A549 (cell line): Measurements from ENCODE around the gene SLC13A2. TPM values are rescaled to one million over a fixed set of nuclear protein-coding genes. Genes with fewer than 3 reads are reported as not detected.

Source experiments
- ATAC-seq, 2 experiments: fragments of 200-7000 bp in 1 of 2; fragments of >200 bp in 1 of 2; cut with Nextera tagmentation in 1 of 2; cut with Tn5 transposase in 1 of 2; 3 replicates each; pipeline versions ENCODE4 v1.8.0 to v1.9.1; 2018 to 2020; ENCODE audit warnings: mild to moderate bottlenecking in 1 of 2, moderate library complexity in 1 of 2
- CTCF ChIA-PET: fragments of 300-600 bp; sonication (Branson Sonifier 250); formaldehyde crosslinking; extraction: SDS; loops from one replicate; lab custom pipeline; 2021; ENCODE audit warnings: antibody characterized with exemption, inconsistent platforms; lab: Yijun Ruan, JAX
- POLR2A ChIA-PET: fragments of 350-600 bp; formaldehyde crosslinking; extraction: SDS; loops from one replicate; lab custom pipeline; 2021; ENCODE audit warnings: antibody characterized with exemption, inconsistent platforms; lab: Yijun Ruan, JAX
- DNase-seq, 2 experiments: peaks; one replicate each; pipeline versions ENCODE4 v3.0.0 to v3.0.0-alpha.2; 2011 to 2016; ENCODE audit warnings: low read depth in 1 of 2, low spot score in 1 of 2
- FAIRE-seq: peaks from 2 replicates; lab custom pipeline; 2011; peaks lifted over from hg19 to GRCh38; lab: Jason Lieb, UNC
- H3K27ac ChIP-seq, 2 experiments: fragments of >200 bp; sonication (Bioruptor Twin); formaldehyde crosslinking; 3 replicates each; pipeline ENCODE4 v1.5.1; 2016 to 2017
- H3K4me1 ChIP-seq: fragments of >200 bp; sonication (Bioruptor Twin); formaldehyde crosslinking; 3 replicates; pipeline ENCODE4 v1.6.1; 2016
- H3K4me2 ChIP-seq: fragments of >200 bp; sonication (Bioruptor Twin); formaldehyde crosslinking; 3 replicates; pipeline ENCODE4 v1.6.1; 2016
- H3K4me3 ChIP-seq: fragments of >200 bp; sonication (Bioruptor Twin); formaldehyde crosslinking; 3 replicates; pipeline ENCODE4 v1.5.1; 2016
- H3K9me3 ChIP-seq: fragments of >200 bp; sonication (Bioruptor Twin); formaldehyde crosslinking; 3 replicates; pipeline ENCODE4 v1.6.1; 2016
- CBX2 ChIP-seq: fragments of 200-600 bp; sonication (generic); IDR thresholded peaks from 2 replicates; pipeline ENCODE4 v1.6.1; 2016; ENCODE audit warnings: low read depth, mild to moderate bottlenecking, borderline replicate concordance
- CHD2 ChIP-seq: fragments of 150-350 bp; IDR thresholded peaks from 2 replicates; pipeline ENCODE4 v1.6.1; 2014; ENCODE audit warnings: low read length; ENCODE audit not compliant: partially characterized antibody
- CHD4 ChIP-seq: fragments of 200-600 bp; sonication (generic); IDR thresholded peaks from 2 replicates; pipeline ENCODE4 v1.6.1; 2016; ENCODE audit warnings: antibody characterized with exemption, mild to moderate bottlenecking, borderline replicate concordance
- EHF ChIP-seq: fragments of 250-450 bp; sonication (Bioruptor Pico); IDR thresholded peaks from 2 replicates; pipeline ENCODE4 v1.5.0; 2020; ENCODE audit warnings: mild to moderate bottlenecking
- ESRRA ChIP-seq: fragments of 150-350 bp; IDR thresholded peaks from 2 replicates; pipeline ENCODE4 v1.6.1; 2014; ENCODE audit warnings: mild to moderate bottlenecking, low read length, borderline replicate concordance
- GATA3 ChIP-seq: IDR thresholded peaks from 2 replicates; pipeline ENCODE4 v1.6.1; 2012; ENCODE audit warnings: borderline replicate concordance
- HDAC2 ChIP-seq: fragments of 200-600 bp; sonication (generic); IDR thresholded peaks from 2 replicates; pipeline ENCODE4 v1.6.1; 2016
- HOXA7 ChIP-seq: fragments of 250-450 bp; sonication (Bioruptor Pico); IDR thresholded peaks from 2 replicates; pipeline ENCODE4 v1.5.0; 2020; ENCODE audit warnings: mild to moderate bottlenecking, moderate library complexity
- JUN ChIP-seq, 2 experiments: fragments of >200 bp; sonication (Bioruptor Twin); formaldehyde crosslinking; IDR thresholded peaks; 2 replicates in 1 of 2; 3 replicates in 1 of 2; pipeline ENCODE4 v1.6.1; 2016 to 2017
- MAFK ChIP-seq: fragments of 450-650 bp; IDR thresholded peaks from 2 replicates; pipeline ENCODE4 v1.6.1; 2014; ENCODE audit not compliant: partially characterized antibody
- NPAS2 ChIP-seq: fragments of 250-450 bp; sonication (Bioruptor Pico); IDR thresholded peaks from 2 replicates; pipeline ENCODE4 v1.8.0; 2022; ENCODE audit warnings: mild to moderate bottlenecking, moderate library complexity, borderline replicate concordance
- POLR2AphosphoS2 ChIP-seq: conservative IDR thresholded peaks from 2 replicates; pipeline ENCODE4 v1.6.1; 2012; ENCODE audit warnings: low read length, improper control_type of control experiment, inconsistent platforms
- RAD21 ChIP-seq, 2 experiments: fragments of >200 bp in 1 of 2; sonication (Bioruptor Twin) in 1 of 2; formaldehyde crosslinking in 1 of 2; IDR thresholded peaks in 1 of 2; conservative IDR thresholded peaks in 1 of 2; 2 replicates in 1 of 2; 3 replicates in 1 of 2; pipeline ENCODE4 v1.6.1; 2012 to 2018; ENCODE audit warnings: inconsistent platforms in 1 of 2
- RFX5 ChIP-seq: fragments of 450-650 bp; IDR thresholded peaks from 2 replicates; pipeline ENCODE4 v1.7.1; 2014; ENCODE audit warnings: antibody characterized with exemption, mild to moderate bottlenecking, moderate library complexity
- RNF2 ChIP-seq: fragments of 200-600 bp; sonication (generic); IDR thresholded peaks from 2 replicates; pipeline ENCODE4 v1.6.1; 2016; ENCODE audit warnings: low read depth, mild to moderate bottlenecking, antibody characterized with exemption, moderate library complexity, borderline replicate concordance
- TP53 ChIP-seq: fragments of 250-450 bp; sonication (Bioruptor Pico); IDR thresholded peaks from 2 replicates; pipeline ENCODE4 v1.5.0; 2021; ENCODE audit warnings: mild to moderate bottlenecking, moderate library complexity
- ZC3H11A ChIP-seq: fragments of 450-650 bp; IDR thresholded peaks from 2 replicates; pipeline ENCODE4 v1.6.1; 2014; ENCODE audit warnings: antibody characterized with exemption, mild to moderate bottlenecking
- WGBS: methylation state at CpG from one replicate; pipeline ENCODE4 v1.1.6; 2017; ENCODE audit errors: missing lambda C conversion rate; 5-methylcytosine and 5-hydroxymethylcytosine counted together
- polyA plus RNA-seq, 4 experiments: library from polyadenylated mRNA; depleted of rRNA in 3 of 4; stranded (reverse); fragments of >200 nt; fragmentation: RNase III in 1 of 4; extraction: RNeasy Plus Mini Kit Qiagen cat#74134 plus additional on column Dnase treatment in 1 of 4; gene quantifications; 2 replicates in 3 of 4; 3 replicates in 1 of 4; pipeline ENCODE4 v1.2.3, GENCODE V29; 2011 to 2017
- TF ChIP-seq, protein P1 (sequence below): IDR thresholded peaks from 2 replicates; pipeline ENCODE4 v1.6.1; 2012; ENCODE audit warnings: low read depth, borderline replicate concordance
- TF ChIP-seq, protein P2 (sequence below): IDR thresholded peaks from 2 replicates; pipeline ENCODE4 v1.6.1; 2012
- TF ChIP-seq, protein P3 (sequence below): fragments of 200-600 bp; sonication (generic); IDR thresholded peaks from 2 replicates; pipeline ENCODE4 v1.6.1; 2016; ENCODE audit warnings: antibody characterized with exemption, mild to moderate bottlenecking, moderate library complexity
- TF ChIP-seq, protein P4 (sequence below): fragments of >200 bp; sonication (Bioruptor Twin); formaldehyde crosslinking; IDR thresholded peaks from 3 replicates; pipeline ENCODE4 v1.6.1; 2016
- TF ChIP-seq, protein P5 (sequence below): fragments of 150-350 bp; IDR thresholded peaks from 2 replicates; pipeline ENCODE4 v1.6.1; 2014; ENCODE audit warnings: low read depth, mild to moderate bottlenecking, low read length
- TF ChIP-seq, protein P6 (sequence below): fragments of 450-650 bp; IDR thresholded peaks from 2 replicates; pipeline ENCODE4 v1.6.1; 2014; ENCODE audit warnings: antibody characterized with exemption

Gene SLC13A2
- polyA plus RNA-seq, 2 of the 4 experiments (the other 2 are of a cell fraction) = 0.06 TPM; not detected in 1

DNA sequence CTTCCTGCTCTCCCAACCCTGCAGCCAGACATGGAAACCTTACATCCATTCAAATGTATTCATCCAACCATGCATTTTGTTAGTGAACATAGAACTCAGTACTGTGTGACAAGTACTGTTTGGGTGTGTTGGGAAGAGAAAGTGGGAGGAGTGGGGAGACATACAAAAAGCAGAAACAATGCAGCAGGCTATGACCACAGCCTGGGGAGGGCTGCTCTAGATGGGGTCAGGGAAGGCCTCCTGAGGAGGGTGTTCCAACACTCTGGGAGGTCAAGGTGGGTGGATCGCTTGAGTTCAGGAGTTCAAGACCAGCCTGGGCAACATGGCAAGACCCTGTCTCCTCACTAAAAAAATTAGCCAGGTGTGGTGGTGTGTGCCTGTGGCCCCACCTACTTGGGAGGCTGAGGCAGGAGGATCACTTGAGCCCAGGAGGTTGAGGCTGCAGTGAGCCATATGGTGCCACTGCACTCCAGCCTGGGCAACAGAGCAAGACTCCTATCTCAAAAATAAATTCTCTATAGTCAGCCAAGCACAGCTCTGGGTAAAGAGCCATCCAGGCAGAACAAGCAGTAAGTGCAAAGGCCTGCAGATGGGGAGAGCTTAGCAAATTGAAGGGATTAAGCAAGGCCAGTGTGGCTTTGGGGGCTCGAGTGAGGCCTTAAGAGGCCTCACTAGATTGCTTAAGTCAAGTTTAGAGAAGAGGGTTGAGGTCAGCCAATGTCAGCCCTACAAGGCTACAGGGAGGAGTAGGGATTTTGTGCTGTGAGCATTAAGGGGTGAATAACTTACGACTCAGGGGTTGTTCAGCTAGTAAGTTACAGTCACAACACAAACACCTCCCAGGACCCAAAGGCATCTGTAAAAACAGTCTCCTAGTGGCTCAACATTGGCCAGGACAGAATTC, 5.5 kb downstream of the SLC13A2 start:
- ATAC-seq = no peak
- no peak for DNase-seq
- ChIA-PET CTCF (interaction anchor here (1.3 to 7.7 kb wide), 3 partner anchors 15 to 61 kb away, joined by 3 to 47 read pairs (median 5); no protein-coding TSS in a partner anchor), POLR2A (no interaction called here)
- no peaks in the 10 kb centered on the region for H3K9me3 ChIP-seq
- FAIRE-seq = no peak
- 59% methylated on average over 3 of the region's 3 CpGs for WGBS
- H3K4me3 ChIP-seq = no peak overlapping the region
- no peak overlapping the region for H3K27ac ChIP-seq
- H3K4me2 ChIP-seq = no peak overlapping the region
- no peak for TF ChIP-seq CHD2
- TF ChIP-seq HOXA7 (CRISPR knock-in tag) = no peak
- TF ChIP-seq CBX2 = no peak
- no peak for TF ChIP-seq ZC3H11A
- no peak for TF ChIP-seq NPAS2 (CRISPR knock-in tag)
- TF ChIP-seq, protein P1, sequence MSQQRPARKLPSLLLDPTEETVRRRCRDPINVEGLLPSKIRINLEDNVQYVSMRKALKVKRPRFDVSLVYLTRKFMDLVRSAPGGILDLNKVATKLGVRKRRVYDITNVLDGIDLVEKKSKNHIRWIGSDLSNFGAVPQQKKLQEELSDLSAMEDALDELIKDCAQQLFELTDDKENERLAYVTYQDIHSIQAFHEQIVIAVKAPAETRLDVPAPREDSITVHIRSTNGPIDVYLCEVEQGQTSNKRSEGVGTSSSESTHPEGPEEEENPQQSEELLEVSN = no peak
- no peak for TF ChIP-seq HDAC2
- no peak for TF ChIP-seq RFX5
- TF ChIP-seq, protein P2, sequence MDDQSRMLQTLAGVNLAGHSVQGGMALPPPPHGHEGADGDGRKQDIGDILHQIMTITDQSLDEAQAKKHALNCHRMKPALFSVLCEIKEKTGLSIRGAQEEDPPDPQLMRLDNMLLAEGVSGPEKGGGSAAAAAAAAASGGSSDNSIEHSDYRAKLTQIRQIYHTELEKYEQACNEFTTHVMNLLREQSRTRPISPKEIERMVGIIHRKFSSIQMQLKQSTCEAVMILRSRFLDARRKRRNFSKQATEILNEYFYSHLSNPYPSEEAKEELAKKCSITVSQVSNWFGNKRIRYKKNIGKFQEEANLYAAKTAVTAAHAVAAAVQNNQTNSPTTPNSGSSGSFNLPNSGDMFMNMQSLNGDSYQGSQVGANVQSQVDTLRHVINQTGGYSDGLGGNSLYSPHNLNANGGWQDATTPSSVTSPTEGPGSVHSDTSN = no peak
- TF ChIP-seq, protein P3, sequence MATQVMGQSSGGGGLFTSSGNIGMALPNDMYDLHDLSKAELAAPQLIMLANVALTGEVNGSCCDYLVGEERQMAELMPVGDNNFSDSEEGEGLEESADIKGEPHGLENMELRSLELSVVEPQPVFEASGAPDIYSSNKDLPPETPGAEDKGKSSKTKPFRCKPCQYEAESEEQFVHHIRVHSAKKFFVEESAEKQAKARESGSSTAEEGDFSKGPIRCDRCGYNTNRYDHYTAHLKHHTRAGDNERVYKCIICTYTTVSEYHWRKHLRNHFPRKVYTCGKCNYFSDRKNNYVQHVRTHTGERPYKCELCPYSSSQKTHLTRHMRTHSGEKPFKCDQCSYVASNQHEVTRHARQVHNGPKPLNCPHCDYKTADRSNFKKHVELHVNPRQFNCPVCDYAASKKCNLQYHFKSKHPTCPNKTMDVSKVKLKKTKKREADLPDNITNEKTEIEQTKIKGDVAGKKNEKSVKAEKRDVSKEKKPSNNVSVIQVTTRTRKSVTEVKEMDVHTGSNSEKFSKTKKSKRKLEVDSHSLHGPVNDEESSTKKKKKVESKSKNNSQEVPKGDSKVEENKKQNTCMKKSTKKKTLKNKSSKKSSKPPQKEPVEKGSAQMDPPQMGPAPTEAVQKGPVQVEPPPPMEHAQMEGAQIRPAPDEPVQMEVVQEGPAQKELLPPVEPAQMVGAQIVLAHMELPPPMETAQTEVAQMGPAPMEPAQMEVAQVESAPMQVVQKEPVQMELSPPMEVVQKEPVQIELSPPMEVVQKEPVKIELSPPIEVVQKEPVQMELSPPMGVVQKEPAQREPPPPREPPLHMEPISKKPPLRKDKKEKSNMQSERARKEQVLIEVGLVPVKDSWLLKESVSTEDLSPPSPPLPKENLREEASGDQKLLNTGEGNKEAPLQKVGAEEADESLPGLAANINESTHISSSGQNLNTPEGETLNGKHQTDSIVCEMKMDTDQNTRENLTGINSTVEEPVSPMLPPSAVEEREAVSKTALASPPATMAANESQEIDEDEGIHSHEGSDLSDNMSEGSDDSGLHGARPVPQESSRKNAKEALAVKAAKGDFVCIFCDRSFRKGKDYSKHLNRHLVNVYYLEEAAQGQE = no peak
- TF ChIP-seq GATA3 = no peak
- TF ChIP-seq, protein P4, sequence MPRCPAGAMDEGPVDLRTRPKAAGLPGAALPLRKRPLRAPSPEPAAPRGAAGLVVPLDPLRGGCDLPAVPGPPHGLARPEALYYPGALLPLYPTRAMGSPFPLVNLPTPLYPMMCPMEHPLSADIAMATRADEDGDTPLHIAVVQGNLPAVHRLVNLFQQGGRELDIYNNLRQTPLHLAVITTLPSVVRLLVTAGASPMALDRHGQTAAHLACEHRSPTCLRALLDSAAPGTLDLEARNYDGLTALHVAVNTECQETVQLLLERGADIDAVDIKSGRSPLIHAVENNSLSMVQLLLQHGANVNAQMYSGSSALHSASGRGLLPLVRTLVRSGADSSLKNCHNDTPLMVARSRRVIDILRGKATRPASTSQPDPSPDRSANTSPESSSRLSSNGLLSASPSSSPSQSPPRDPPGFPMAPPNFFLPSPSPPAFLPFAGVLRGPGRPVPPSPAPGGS = no peak
- TF ChIP-seq MAFK = no peak
- TF ChIP-seq, protein P5, sequence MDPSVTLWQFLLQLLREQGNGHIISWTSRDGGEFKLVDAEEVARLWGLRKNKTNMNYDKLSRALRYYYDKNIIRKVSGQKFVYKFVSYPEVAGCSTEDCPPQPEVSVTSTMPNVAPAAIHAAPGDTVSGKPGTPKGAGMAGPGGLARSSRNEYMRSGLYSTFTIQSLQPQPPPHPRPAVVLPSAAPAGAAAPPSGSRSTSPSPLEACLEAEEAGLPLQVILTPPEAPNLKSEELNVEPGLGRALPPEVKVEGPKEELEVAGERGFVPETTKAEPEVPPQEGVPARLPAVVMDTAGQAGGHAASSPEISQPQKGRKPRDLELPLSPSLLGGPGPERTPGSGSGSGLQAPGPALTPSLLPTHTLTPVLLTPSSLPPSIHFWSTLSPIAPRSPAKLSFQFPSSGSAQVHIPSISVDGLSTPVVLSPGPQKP = no peak
- TF ChIP-seq TP53 (CRISPR knock-in tag) = no peak
- H3K4me1 ChIP-seq = peaks cover 25% of the 10 kb centered on the region

DNA sequence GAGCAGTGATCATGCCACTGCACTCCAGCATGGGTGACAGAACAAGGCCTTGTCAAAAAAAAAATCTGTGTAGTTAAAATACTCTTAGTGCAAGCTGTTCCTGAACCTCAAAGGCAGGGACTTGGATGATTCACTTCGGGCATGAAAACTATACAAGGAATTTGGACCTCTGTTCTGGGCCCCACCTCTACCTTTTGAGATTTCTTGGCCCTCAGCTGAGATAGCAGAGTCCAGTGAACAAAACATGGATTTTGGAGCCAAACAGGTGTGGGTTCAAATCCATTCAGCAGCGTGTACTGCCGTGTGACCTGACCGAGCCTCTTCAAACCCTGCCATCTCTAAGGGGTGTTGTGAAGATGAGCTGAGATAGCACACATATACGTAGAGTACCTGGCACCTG, 6.8 kb downstream of the SLC13A2 start:
- no peak overlapping the region for H3K4me3 ChIP-seq
- no peaks in the 10 kb centered on the region for H3K9me3 ChIP-seq
- POLR2A ChIA-PET = no interaction called here
- 70% methylated on average over 5 of the region's 5 CpGs for WGBS
- TF ChIP-seq JUN (IDR thresholded peaks at IDR 0.05) (no peak), RNF2 (no peak), CHD2 (no peak), RAD21 (conservative IDR thresholded peaks at IDR 0.05 in 1 of 2, IDR thresholded peaks at IDR 0.05 in 1 of 2) (no peak), GATA3 (no peak), ESRRA (no peak), POLR2AphosphoS2 (no peak), CHD4 (no peak), EHF (CRISPR knock-in tag) (no peak), HDAC2 (no peak)
- TF ChIP-seq, protein P6, sequence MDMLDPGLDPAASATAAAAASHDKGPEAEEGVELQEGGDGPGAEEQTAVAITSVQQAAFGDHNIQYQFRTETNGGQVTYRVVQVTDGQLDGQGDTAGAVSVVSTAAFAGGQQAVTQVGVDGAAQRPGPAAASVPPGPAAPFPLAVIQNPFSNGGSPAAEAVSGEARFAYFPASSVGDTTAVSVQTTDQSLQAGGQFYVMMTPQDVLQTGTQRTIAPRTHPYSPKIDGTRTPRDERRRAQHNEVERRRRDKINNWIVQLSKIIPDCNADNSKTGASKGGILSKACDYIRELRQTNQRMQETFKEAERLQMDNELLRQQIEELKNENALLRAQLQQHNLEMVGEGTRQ = no peak
- CTCF ChIA-PET = interaction anchor here (1.1 to 7.7 kb wide), 3 partner anchors 10 to 20 kb away, joined by 4 to 47 read pairs (median 5); no protein-coding TSS in a partner anchor
- H3K4me1 ChIP-seq = peaks cover 18% of the 10 kb centered on the region
- H3K4me2 ChIP-seq = no peak overlapping the region
- FAIRE-seq (no peak), ATAC-seq (no peak), DNase-seq (no peak)
- H3K27ac ChIP-seq = no peak overlapping the region
